GOT3 (cell line): ENCODE results near the gene MLXIP.

ENCODE experiments used
- DNase-seq: peaks from one replicate; lab custom pipeline; 2025; ENCODE audit warnings: mixed read lengths; lab: John Stamatoyannopoulos, UW

Gene MLXIP

DNA sequence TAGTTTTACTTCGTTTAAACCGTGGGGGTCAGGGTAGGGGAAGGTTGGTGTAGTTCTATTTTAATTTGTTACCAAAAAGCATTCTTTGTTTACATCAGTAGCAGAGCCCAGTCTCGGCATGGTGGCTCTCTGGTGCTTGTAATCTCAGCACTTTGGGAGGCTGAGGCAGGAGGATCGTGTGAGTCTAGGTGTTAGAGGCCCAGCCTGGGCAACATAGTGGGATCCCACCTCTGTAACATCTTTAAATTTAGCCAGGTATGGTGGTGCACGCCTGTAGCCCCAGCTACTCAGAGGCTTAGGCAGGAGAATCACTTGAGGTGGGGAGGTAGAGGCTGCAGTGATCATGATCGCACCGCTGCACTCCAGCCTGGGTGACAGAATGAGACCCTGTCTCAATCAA, 106.5 kb downstream of the MLXIP start:
- DNase-seq = no peak

DNA sequence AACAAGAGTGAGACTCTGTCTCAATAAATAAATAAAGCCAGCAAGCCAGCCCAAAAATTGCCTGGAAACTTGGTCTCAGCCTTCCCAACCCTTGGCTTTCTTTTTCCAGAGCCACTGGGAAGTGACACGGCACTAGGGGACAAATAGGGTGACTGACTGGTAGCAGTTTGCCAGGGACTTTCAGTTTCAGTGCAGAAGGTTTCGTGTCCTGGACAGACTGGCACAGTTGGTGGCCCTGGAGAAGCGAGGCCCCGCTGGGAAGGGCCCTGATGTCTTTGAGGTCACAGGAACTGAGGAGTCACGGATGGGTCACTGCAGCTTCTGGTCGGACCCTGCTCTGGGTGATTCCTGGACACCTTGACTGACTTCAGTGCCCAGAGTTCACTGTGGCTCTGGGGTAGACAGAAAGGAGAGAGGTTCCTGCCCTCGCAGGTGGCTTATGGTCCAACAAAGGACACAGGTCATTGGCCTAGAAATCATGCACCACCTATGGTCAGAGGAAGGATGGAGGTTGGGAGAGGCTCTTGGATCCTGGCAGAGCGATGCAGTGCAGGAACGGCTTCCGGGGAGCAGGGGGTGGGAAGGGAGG, 107.0 kb downstream of the MLXIP start:
- DNase-seq = no peak

DNA sequence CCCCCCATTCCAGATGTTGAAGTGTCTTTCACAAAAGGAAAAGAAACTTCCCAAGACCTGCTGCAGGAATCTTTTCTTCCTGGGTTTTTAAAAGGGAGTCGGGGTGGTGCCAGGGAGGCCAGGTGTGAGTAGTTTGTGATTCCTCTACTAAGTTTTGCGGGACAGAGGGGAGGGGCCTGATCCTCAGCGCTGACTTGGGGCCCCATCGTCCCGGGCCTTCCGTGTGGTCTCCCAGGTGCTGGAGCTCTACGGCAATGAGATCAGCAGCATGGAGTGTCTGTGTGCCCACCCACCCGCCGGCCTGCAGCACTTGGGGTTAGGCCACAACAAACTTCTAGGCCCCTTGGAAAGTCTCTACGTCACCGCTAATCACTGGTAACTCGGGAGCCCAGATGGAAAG, 108.9 kb downstream of the MLXIP start:
- no peak for DNase-seq

DNA sequence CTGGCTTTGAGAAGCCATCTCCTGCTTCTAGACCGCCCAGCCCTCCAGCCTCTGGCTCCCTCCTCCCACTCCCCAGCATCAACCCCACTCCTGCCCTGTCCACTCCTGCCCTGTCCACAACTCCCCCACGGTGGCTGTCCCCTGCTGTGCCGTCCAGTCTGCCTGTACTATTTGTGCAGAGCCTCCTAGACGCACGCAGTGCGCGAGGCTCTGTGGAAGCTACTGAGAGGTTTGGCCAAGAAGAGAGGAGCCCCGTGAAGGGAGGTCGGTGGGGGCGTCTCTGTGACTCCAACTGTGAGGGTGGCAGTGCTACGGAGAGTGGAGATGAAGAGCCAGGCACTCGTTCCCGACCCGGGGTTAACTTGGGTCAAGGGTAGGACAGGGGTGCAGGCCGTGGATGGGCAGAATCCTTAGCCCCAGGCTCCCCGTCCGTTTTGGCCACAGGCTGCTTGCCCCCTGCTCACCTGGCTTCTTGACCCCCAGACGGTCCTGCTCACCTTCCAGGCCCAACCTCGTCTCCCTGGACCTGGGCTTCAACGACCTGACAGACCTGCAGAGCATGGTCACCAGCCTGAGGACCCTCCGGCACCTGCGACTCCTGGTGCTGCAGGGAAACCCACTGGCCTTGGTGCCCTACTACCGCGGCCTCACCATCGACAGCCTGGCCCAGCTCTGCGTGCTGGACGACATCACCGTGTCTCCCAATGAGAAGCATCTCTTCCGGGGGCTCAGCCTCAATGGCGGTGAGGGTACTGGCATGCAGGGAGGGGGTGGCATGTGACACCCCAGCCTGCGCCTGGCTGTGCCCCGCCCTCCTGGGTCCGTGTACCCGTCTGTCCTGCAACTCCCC, 111.3 kb downstream of the MLXIP start:
- DNase-seq = no peak

DNA sequence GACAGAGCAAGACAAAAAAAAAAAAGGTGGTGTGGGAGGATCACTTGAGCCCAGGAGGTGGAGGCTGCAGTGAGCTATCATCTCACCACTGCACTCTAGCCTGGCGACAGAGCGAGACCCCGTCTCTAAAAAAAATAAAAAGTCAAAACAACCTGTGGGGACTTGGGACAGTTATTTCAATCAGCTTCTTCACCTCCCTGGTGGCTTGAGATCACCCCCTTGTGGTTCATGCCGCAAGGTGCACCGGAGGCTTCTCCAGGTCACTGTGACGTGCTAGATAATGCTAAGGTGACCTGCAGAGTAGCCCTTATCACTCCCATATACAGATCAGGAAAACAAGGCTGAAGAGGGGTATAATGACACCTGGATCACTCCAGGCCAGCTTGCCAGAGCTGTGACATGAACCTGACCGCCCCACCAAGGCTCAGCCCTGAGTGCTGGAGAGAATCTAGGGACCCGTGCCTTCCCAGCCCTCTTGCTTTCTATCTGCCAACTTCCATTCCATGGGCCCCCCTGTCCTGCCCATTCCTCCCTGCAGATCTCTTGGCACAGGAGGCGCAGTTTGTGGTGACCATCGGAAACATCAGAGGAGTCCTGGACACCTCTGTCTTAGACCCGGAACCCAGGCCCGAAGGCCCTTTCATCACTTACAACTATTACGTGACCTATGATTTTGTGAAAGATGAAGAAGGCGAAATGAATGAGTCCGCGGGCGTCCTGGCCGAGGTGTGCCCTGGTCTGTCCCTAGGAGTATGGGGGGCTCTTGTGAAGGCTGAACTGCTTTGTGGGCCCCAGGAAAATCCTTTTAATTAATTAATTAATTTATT, 112.5 kb downstream of the MLXIP start:
- DNase-seq = no peak

DNA sequence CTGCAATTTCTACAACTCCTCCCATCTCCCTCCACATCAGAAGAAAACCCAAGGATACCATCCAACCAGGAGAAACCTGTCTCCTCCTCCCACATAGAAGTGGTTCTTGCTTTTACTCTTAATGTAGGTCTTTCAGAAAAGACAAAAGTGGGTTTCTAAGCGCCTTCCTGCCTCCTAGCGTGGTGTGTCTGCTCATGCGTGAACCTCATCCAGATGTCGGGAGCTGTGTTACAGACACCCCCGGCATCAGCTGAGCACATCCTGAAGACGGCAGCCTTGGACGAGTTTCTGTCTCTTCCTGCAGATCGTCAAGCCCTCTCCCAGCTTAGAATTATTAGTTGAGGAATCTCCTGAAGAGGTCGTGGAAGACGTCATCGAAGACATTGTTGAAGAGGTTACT, 113.9 kb downstream of the MLXIP start:
- DNase-seq = no peak

DNA sequence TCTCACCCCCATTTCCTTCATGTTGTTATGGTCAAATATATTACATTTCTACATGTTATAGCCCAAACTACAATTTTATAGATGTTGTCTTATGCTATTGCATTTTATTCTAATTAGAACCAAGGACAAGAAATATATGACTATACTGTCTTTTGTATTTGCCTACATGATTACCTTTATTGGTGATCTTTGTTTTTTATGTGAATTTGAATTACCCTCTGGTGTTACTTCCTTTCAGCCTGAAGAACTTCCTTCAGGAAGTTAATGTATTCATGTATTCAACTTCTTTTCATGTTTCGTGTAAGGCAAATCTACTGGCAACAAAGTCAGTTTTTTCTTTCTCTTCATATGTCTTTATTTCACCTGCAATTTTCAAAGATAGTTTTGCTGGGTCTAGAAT, 116.2 kb downstream of the MLXIP start:
- no peak for DNase-seq

DNA sequence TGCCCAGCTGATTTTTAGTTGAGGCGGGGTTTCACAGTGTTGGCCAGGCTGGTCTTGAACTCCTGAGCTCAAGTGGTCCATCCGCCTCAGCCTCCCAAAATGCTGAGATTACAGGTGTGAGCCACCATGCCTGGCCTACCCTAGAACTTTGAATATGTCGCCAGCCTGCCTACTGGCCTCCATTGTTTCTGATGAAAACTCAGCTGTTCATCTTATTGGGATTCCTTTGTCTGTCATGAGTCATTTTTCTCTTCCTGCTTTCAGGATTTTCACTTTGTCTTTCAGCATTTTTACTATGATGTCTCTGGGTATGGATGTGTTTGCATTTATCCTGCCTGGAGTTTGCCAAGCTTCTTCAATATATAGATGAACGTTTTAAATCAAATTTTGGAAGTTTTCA, 116.8 kb downstream of the MLXIP start:
- DNase-seq = no peak
